GM23338 (cell line): ENCODE data around the gene CFLAR. TPM values are rescaled to one million over a fixed set of nuclear protein-coding genes. Genes with fewer than 3 reads are reported as not detected.
A peak's percentile ranks its signal among the peaks of the same experiment; 100 is the strongest.
"Not testable (repeated sequence)": the region's sequence is repeated elsewhere in the genome, so short reads cannot be mapped to it uniquely, and the experiment has no call there.

Experiments used
- ATAC-seq: fragments of 200-7000 bp; cut with Tn5 transposase; 3 replicates; pipeline ENCODE4 v1.9.1; 2020
- DNase-seq: peaks from one replicate; pipeline ENCODE4 v3.0.0-alpha.2; 2015; ENCODE audit warnings: low spot score
- H2AFZ ChIP-seq: fragments of 200-600 bp; sonication (generic); 2 replicates; pipeline ENCODE4 v1.8.0; 2016; ENCODE audit warnings: antibody characterized with exemption, mild to moderate bottlenecking, moderate library complexity
- H3F3A ChIP-seq: fragments of 200-600 bp; sonication (generic); replicated peaks from 2 replicates; pipeline ENCODE4 v1.8.0; 2017; ENCODE audit warnings: antibody characterized with exemption, mixed run types, low read depth
- H3K27ac ChIP-seq: fragments of 200-600 bp; sonication (generic); 2 replicates; pipeline ENCODE4 v1.6.1; 2016; ENCODE audit warnings: low read depth
- H3K27me3 ChIP-seq: fragments of 200-600 bp; sonication (generic); 2 replicates; pipeline ENCODE4 v1.8.0; 2016; ENCODE audit warnings: mild to moderate bottlenecking, mixed run types, moderate library complexity; ENCODE audit not compliant: insufficient read depth
- H3K36me3 ChIP-seq: fragments of 200-600 bp; sonication (generic); 2 replicates; pipeline ENCODE4 v1.8.0; 2016; ENCODE audit warnings: mild to moderate bottlenecking; ENCODE audit not compliant: insufficient read depth
- H3K4me1 ChIP-seq: fragments of 200-600 bp; sonication (generic); 2 replicates; pipeline ENCODE4 v1.8.0; 2016; ENCODE audit warnings: mild to moderate bottlenecking, moderate library complexity; ENCODE audit not compliant: insufficient read depth
- H3K4me2 ChIP-seq: fragments of 200-600 bp; sonication (generic); 2 replicates; pipeline ENCODE4 v1.7.1; 2017; ENCODE audit warnings: mixed run types
- H3K4me3 ChIP-seq: fragments of 200-600 bp; sonication (generic); 2 replicates; pipeline ENCODE4 v1.6.1; 2016; ENCODE audit warnings: mixed run types
- H3K79me2 ChIP-seq: fragments of 200-600 bp; sonication (generic); replicated peaks from 2 replicates; pipeline ENCODE4 v1.8.0; 2017; ENCODE audit warnings: mild to moderate bottlenecking; ENCODE audit not compliant: insufficient read depth
- H3K9me2 ChIP-seq: fragments of 200-600 bp; sonication (generic); 2 replicates; pipeline ENCODE4 v1.8.0; 2017; ENCODE audit not compliant: insufficient read depth
- H4K20me1 ChIP-seq: fragments of 200-600 bp; sonication (generic); replicated peaks from 2 replicates; pipeline ENCODE4 v1.8.0; 2017; ENCODE audit warnings: mild to moderate bottlenecking; ENCODE audit not compliant: insufficient read depth
- H3K27ac Mint-ChIP-seq: 2 replicates; pipeline ENCODE4 v1.8.0; 2020; ENCODE audit warnings: inconsistent platforms, mild to moderate bottlenecking, moderate library complexity, mixed read lengths
- H3K27me3 Mint-ChIP-seq: 3 replicates; pipeline ENCODE4 v1.8.0; 2022; ENCODE audit warnings: low read depth, mild to moderate bottlenecking, moderate library complexity, mixed read lengths, inconsistent platforms; ENCODE audit not compliant: insufficient read depth, poor library complexity
- H3K36me3 Mint-ChIP-seq: 3 replicates; pipeline ENCODE4 v1.8.0; 2021; ENCODE audit warnings: low read depth, mild to moderate bottlenecking, inconsistent platforms, moderate library complexity, mixed read lengths
- H3K4me1 Mint-ChIP-seq: 3 replicates; pipeline ENCODE4 v1.8.0; 2020; ENCODE audit warnings: mild to moderate bottlenecking, inconsistent platforms, mixed read lengths
- H3K4me3 Mint-ChIP-seq: 3 replicates; pipeline ENCODE4 v1.8.0; 2021; ENCODE audit warnings: moderate library complexity, mild to moderate bottlenecking, inconsistent platforms, mixed read lengths
- H3K9me3 Mint-ChIP-seq: 3 replicates; pipeline ENCODE4 v1.8.0; 2020; ENCODE audit warnings: moderate library complexity, mild to moderate bottlenecking, inconsistent platforms, mixed read lengths
- REST ChIP-seq: IDR thresholded peaks from one replicate; pipeline ENCODE4 v1.6.1; 2018; ENCODE audit warnings: antibody characterized with exemption; ENCODE audit not compliant: unreplicated experiment
- polyA plus RNA-seq: library from polyadenylated mRNA; unstranded; fragments of >200 nt; fragmentation: Nextera tagmentation; extraction: Ambion mirVana; gene quantifications from 2 replicates; pipeline ENCODE4 v1.2.1, GENCODE V29; 2016
- total RNA-seq: library from RNA; depleted of rRNA; stranded (reverse); fragments of >200 nt; shearing (Covaris generic); gene quantifications from 2 replicates; pipeline ENCODE4 v1.2.3, GENCODE V29; 2014

The CFLAR gene
- total and polyA plus RNA-seq, 2 experiments from 2014 or later, result 10.1 to 15.1 TPM

- Histone ChIP-seq H3K27ac (peak overlapping the region; percentile 12; the same call in 1 of the 2 replicates), H3K27me3 (no peaks in the 10 kb centered on the region), H4K20me1 (no peaks in the 10 kb centered on the region), H3K36me3 (no peaks in the 10 kb centered on the region), H3K79me2 (no peaks in the 10 kb centered on the region), H3K9me2 (no peaks in the 10 kb centered on the region), H3K4me1 (no peaks in the 10 kb centered on the region), H3K4me2 (peak overlapping the region; percentile 47), H2AFZ (peak overlapping the region; percentile 57), H3F3A (no peaks in the 10 kb centered on the region), H3K4me3 (peak overlapping the region; percentile 32)
- Mint-ChIP-seq H3K4me1 (peaks cover 6% of the 10 kb centered on the region; the same call in 2 of the 3 replicates), H3K27me3 (peaks cover 4% of the 10 kb centered on the region), H3K36me3 (peaks cover 16% of the 10 kb centered on the region), H3K27ac (peak overlapping the region; percentile 88; the same call in 1 of the 2 replicates), H3K4me3 (peak overlapping the region; percentile 64), H3K9me3 (peaks cover 21% of the 10 kb centered on the region)
- no peak for ATAC-seq
- TF ChIP-seq REST, result no peak
- no peak for DNase-seq
These were observed 67.4 kb downstream of the CFLAR start for GRCh38 chr2:201183365-201183727.

GRCh38 chr2:201183835-201184234 lies 67.9 kb downstream of the CFLAR start:
- ATAC-seq, H3K27ac ChIP-seq, H3K36me3 ChIP-seq, H3K4me1 Mint-ChIP-seq, H4K20me1 ChIP-seq, H3K79me2 ChIP-seq, H3K27me3 Mint-ChIP-seq, DNase-seq, H3K4me1 ChIP-seq, H3K27me3 ChIP-seq, H3K9me2 ChIP-seq, H3F3A ChIP-seq, H3K4me3 ChIP-seq: not testable (repeated sequence)
- H3K36me3 Mint-ChIP-seq, result peaks cover 18% of the 10 kb centered on the region
- peak overlapping the region; percentile 30; the same call in 1 of the 3 replicates for H3K4me3 Mint-ChIP-seq
- H2AFZ ChIP-seq, result peak overlapping the region; percentile 72
- peaks cover 17% of the 10 kb centered on the region for H3K9me3 Mint-ChIP-seq
- H3K4me2 ChIP-seq, result peak overlapping the region; percentile 47; the same call in 1 of the 2 replicates
- peak overlapping the region; percentile 68 for H3K27ac Mint-ChIP-seq

GRCh38 chr2:201184248-201184647 lies 68.3 kb downstream of the CFLAR start:
- H3K4me1 Mint-ChIP-seq, result not testable (repeated sequence)

More at GRCh38 chr2:201184248-201184647, 68.3 kb downstream of the CFLAR start:
- not testable (repeated sequence) for H3K4me3 ChIP-seq, H3K27me3 ChIP-seq, H3K79me2 ChIP-seq, H3K9me2 ChIP-seq, H3K27ac ChIP-seq, H3K36me3 ChIP-seq, H3F3A ChIP-seq, H3K27me3 Mint-ChIP-seq, H4K20me1 ChIP-seq, H3K4me1 ChIP-seq, ATAC-seq, DNase-seq
- Mint-ChIP-seq H3K4me3 (peak overlapping the region; percentile 30; the same call in 1 of the 3 replicates), H3K36me3 (peaks cover 16% of the 10 kb centered on the region), H3K9me3 (peaks cover 13% of the 10 kb centered on the region), H3K27ac (peak overlapping the region; percentile 68; the same call in 1 of the 2 replicates)
- Histone ChIP-seq H2AFZ (peak overlapping the region; percentile 72), H3K4me2 (peak overlapping the region; percentile 47; the same call in 1 of the 2 replicates)
